Tibial nerve (tissue), 4 donors: ENCODE data around the gene RTN1. TPM values are rescaled to one million over a fixed set of nuclear protein-coding genes. Genes with fewer than 3 reads are reported as not detected.

Experiments
- DNase-seq, 2 donors: peaks; one replicate each; pipeline ENCODE4 v3.0.0-alpha.2; 2019; ENCODE audit warnings: low spot score in 2 of 2
- H3K27ac ChIP-seq, 4 donors: fragments of 200-600 bp; sonication (generic) in 3 of 4; one replicate each; pipeline ENCODE4 v1.5.1; 2017 to 2019; ENCODE audit warnings: mild to moderate bottlenecking in 1 of 4
- H3K27me3 ChIP-seq, 2 donors: fragments of 200-600 bp; sonication (generic) in 1 of 2; one replicate each; pipeline versions ENCODE4 v1.5.1 to v1.6.0; 2017 to 2019
- H3K36me3 ChIP-seq, 3 donors: fragments of 200-600 bp; sonication (generic); one replicate each; pipeline ENCODE4 v1.5.1; 2018 to 2019
- H3K4me1 ChIP-seq, 4 donors: fragments of 200-600 bp; sonication (generic) in 3 of 4; one replicate each; pipeline ENCODE4 v1.5.1; 2017 to 2019
- H3K4me3 ChIP-seq, 4 donors: fragments of 200-600 bp; sonication (generic) in 3 of 4; one replicate each; pipeline ENCODE4 v1.5.1; 2017 to 2019; ENCODE audit warnings: mild to moderate bottlenecking in 1 of 4, moderate library complexity in 1 of 4
- H3K9me3 ChIP-seq, 4 donors: fragments of 200-600 bp; sonication (generic) in 3 of 4; one replicate each; pipeline ENCODE4 v1.5.1; 2017 to 2019
- CTCF ChIP-seq, 5 experiments: fragments of 200-600 bp in 3 of 5; fragments of 450-650 bp in 2 of 5; sonication (generic) in 3 of 5; IDR thresholded peaks; one replicate each; pipeline ENCODE4 v1.5.1; 2016 to 2019; ENCODE audit warnings: antibody characterized with exemption in 5 of 5, mild to moderate bottlenecking in 3 of 5, moderate library complexity in 2 of 5
- EP300 ChIP-seq, 2 donors: sonication (generic); formaldehyde crosslinking; IDR thresholded peaks; one replicate each; pipeline ENCODE4 v1.6.1; 2017; ENCODE audit warnings: antibody characterized with exemption in 2 of 2, mild to moderate bottlenecking in 1 of 2
- POLR2A ChIP-seq, 2 donors: fragments of 450-650 bp; IDR thresholded peaks; one replicate each; pipeline ENCODE4 v1.6.1; 2017; ENCODE audit warnings: antibody characterized with exemption in 2 of 2, mild to moderate bottlenecking in 2 of 2, moderate library complexity in 2 of 2
- WGBS, 2 donors: methylation state at CpG; one replicate each; pipeline ENCODE4 v1.1.5; 2018; 5-methylcytosine and 5-hydroxymethylcytosine counted together
- total RNA-seq, 4 donors: library from RNA; depleted of rRNA; stranded (reverse); fragments of >200 nt; gene quantifications; one replicate each; pipeline ENCODE4 v1.1.0, GENCODE V29; 2016

The RTN1 gene
- total RNA-seq, 4 donors from 2014 or later: 7.5 to 20.7 (median 14.6) TPM

DNA sequence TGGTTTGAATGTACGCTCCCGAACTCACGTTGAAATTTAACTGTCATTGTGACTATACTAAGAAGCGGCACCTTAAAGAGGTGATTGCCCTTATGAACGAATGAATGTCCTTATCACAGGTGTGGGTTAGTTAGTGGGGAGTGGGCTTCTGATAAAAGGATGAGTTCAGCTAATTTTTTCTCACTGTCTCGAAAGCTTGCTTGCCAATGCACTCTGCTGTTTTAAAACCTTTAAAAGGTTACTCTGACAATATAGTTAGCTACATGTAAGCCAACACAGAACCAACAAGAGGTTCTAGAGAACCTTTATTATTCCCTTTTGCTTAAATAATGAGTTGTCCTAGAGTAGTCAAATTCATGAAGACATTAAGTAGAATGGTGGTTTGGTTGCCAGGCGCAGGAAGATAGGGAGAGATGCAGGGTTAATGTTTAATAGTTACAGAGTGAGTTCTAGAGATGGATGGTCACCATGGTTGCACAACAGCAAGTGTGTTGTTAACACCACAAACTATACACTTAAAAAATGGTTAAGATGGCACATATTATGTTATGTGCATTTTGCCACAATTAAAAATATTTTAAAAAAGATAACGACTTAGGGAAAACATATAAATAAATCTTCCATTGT lies 26.3 kb downstream of the RTN1 start:
- TF ChIP-seq POLR2A (IDR thresholded peaks at IDR 0.05) (no peak), EP300 (IDR thresholded peaks at IDR 0.05) (no peak), CTCF (IDR thresholded peaks at IDR 0.05) (no peak)
- DNase-seq: no peak
- WGBS, 2 donors: 88 to 89% methylated on average over 8 of the region's 8 CpGs

GRCh38 chr14:59836116-59836515 lies 34.5 kb downstream of the RTN1 start:
- no peak overlapping the region for H3K27ac ChIP-seq
- no peaks in the 10 kb centered on the region for H3K36me3 ChIP-seq
- H3K9me3 ChIP-seq: no peaks in the 10 kb centered on the region
- 69 to 78% methylated on average over 3 of the region's 3 CpGs for WGBS, 2 donors
- no peak for TF ChIP-seq CTCF (IDR thresholded peaks at IDR 0.05)
- no peak for TF ChIP-seq POLR2A (IDR thresholded peaks at IDR 0.05)
- no peak for TF ChIP-seq EP300 (IDR thresholded peaks at IDR 0.05)
- H3K4me3 ChIP-seq: no peak overlapping the region
- H3K27me3 ChIP-seq: no peaks in the 10 kb centered on the region
- DNase-seq: no peak
- H3K4me1 ChIP-seq: no peaks in the 10 kb centered on the region

More for the DNA sequence above, 26.3 kb downstream of the RTN1 start:
- no peak overlapping the region for H3K4me3 ChIP-seq
- H3K4me1 ChIP-seq: no peaks in the 10 kb centered on the region
- H3K36me3 ChIP-seq: no peaks in the 10 kb centered on the region
- H3K27ac ChIP-seq: no peak overlapping the region
- no peaks in the 10 kb centered on the region for H3K27me3 ChIP-seq
- H3K9me3 ChIP-seq: no peaks in the 10 kb centered on the region

- no peak for DNase-seq
- H3K4me1 ChIP-seq: no peaks in the 10 kb centered on the region
- whole genome bisulfite sequencing, 2 donors: 86 to 93% methylated on average over 2 of the region's 2 CpGs
- H3K27ac ChIP-seq: no peak overlapping the region
- H3K4me3 ChIP-seq: no peak overlapping the region
- H3K9me3 ChIP-seq: no peaks in the 10 kb centered on the region
- no peaks in the 10 kb centered on the region for H3K27me3 ChIP-seq
- no peak for TF ChIP-seq CTCF (IDR thresholded peaks at IDR 0.05)
- no peak for TF ChIP-seq POLR2A (IDR thresholded peaks at IDR 0.05)
- no peak for TF ChIP-seq EP300 (IDR thresholded peaks at IDR 0.05)
- H3K36me3 ChIP-seq: no peaks in the 10 kb centered on the region
Measured at GRCh38 chr14:59832653-59833294, 37.8 kb downstream of the RTN1 start.

DNA sequence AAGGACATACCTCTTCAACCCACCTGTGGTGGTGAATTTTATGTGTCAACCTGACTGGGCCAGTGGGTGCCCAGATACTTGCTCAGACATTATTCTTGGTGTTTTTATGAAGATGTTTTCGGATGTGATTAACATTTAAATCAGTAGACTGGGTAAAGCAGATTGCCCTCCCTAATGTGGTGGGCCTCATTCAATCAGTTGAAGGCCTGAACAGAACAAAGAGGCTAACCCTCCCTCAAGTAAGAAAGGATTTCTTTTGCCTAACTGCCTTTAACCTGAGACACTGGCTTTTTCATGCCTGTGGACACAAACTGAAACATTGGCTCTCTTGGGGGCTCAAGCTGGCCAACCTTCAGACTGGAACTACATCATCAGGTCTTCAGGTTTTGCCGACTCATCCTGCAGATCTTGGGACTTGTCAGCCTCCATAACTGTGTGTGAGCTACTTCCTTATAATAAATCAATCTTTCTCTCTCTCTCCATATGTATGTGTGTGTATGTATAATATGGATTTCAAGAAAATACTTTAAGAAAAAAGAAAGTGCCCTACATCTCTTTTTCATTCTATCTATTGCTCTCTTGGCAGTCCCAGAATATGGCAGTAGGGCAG lies 39.4 kb downstream of the RTN1 start:
- H3K9me3 ChIP-seq: no peaks in the 10 kb centered on the region
- no peak for DNase-seq
- TF ChIP-seq CTCF (IDR thresholded peaks at IDR 0.05): no peak
- TF ChIP-seq POLR2A (IDR thresholded peaks at IDR 0.05): no peak
- no peak for TF ChIP-seq EP300 (IDR thresholded peaks at IDR 0.05)
- no peaks in the 10 kb centered on the region for H3K36me3 ChIP-seq
- no peaks in the 10 kb centered on the region for H3K27me3 ChIP-seq
- H3K4me1 ChIP-seq: no peaks in the 10 kb centered on the region
- no peak overlapping the region for H3K4me3 ChIP-seq
- WGBS, 2 donors: 88 to 94% methylated on average over 2 of the region's 2 CpGs
- no peak overlapping the region for H3K27ac ChIP-seq

DNA sequence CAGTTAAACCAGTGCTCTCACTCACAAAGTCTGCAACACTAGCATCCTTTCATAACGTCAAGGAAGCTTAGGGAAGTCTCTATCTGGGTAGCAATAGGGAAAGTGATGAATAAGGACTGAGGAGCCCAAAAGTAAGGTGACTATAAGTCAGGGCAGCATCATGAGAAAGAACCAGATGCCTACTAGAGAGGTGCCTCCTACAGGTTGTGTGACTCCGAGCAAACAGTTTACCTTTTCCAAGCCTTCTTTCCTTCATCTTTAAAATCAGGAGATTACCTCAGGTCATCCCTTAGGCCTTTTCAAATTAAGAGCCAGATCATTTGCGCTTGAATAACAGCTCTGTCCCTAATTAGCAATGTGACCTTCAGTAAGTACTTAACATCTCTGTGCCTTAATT lies 40.2 kb downstream of the RTN1 start:
- Histone ChIP-seq H3K4me3 (no peak overlapping the region), H3K4me1 (no peaks in the 10 kb centered on the region), H3K9me3 (no peaks in the 10 kb centered on the region), H3K36me3 (no peaks in the 10 kb centered on the region), H3K27ac (no peak overlapping the region), H3K27me3 (no peaks in the 10 kb centered on the region)
- 71 to 72% methylated on average over 3 of the region's 3 CpGs for WGBS, 2 donors
- no peak for DNase-seq
- TF ChIP-seq POLR2A (IDR thresholded peaks at IDR 0.05): no peak
- TF ChIP-seq EP300 (IDR thresholded peaks at IDR 0.05): no peak
- no peak for TF ChIP-seq CTCF (IDR thresholded peaks at IDR 0.05)
